ENCODE data around the gene CTBP1.

Gene CTBP1

GRCh38 chr4:1221155-1221870 is 27.6 kb downstream of the CTBP1 start:
- FAIRE-seq, result no peak

GRCh38 chr4:1220566-1220965 is 28.4 kb downstream of the CTBP1 start:
- no peak for FAIRE-seq

- FAIRE-seq, result no peak
Observed at GRCh38 chr4:1219566-1219950, 29.4 kb downstream of the CTBP1 start.

GRCh38 chr4:1218634-1219565 is 30.0 kb downstream of the CTBP1 start:
- FAIRE-seq, result no peak

GRCh38 chr4:1217366-1217765 is 31.6 kb downstream of the CTBP1 start:
- FAIRE-seq, result no peak

GRCh38 chr4:1216869-1217294 is 32.0 kb downstream of the CTBP1 start:
- no peak for FAIRE-seq

- FAIRE-seq, result no peak
Observed at GRCh38 chr4:1216076-1216614, 32.8 kb downstream of the CTBP1 start.

- no peak for FAIRE-seq
Observed at GRCh38 chr4:1215141-1216075, 33.5 kb downstream of the CTBP1 start.

GRCh38 chr4:1214101-1215095 is 34.5 kb downstream of the CTBP1 start:
- no peak for FAIRE-seq

- FAIRE-seq, result no peak
Observed at GRCh38 chr4:1213336-1213995, 35.5 kb downstream of the CTBP1 start.

GRCh38 chr4:1212546-1213335 is 36.2 kb downstream of the CTBP1 start:
- FAIRE-seq, result no peak

GRCh38 chr4:1211891-1212545 is 36.9 kb downstream of the CTBP1 start:
- FAIRE-seq, result no peak

GRCh38 chr4:1211371-1211770 is 37.6 kb downstream of the CTBP1 start:
- FAIRE-seq, result no peak

GRCh38 chr4:1210971-1211370 is 38.0 kb downstream of the CTBP1 start:
- no peak for FAIRE-seq

- no peak for FAIRE-seq
Observed at GRCh38 chr4:1210241-1210841, 38.6 kb downstream of the CTBP1 start.

GRCh38 chr4:1209821-1210220 is 39.1 kb downstream of the CTBP1 start:
- FAIRE-seq, result no peak

GRCh38 chr4:1208970-1209704 is 39.8 kb downstream of the CTBP1 start:
- FAIRE-seq, result no peak

All from islet of Langerhans (tissue), 1 donor.